ENCODE results near the gene CDKN1C.

The CDKN1C gene

GRCh38 chr11:2887515-2888195 lies 2.1 kb upstream of the CDKN1C start:
- no peak for DNase-seq

GRCh38 chr11:2886936-2887335 lies 1.4 kb upstream of the CDKN1C start:
- no peak for DNase-seq

GRCh38 chr11:2886191-2886894 lies 768 bp upstream of the CDKN1C start:
- peak; percentile 43 for DNase-seq

DNA sequence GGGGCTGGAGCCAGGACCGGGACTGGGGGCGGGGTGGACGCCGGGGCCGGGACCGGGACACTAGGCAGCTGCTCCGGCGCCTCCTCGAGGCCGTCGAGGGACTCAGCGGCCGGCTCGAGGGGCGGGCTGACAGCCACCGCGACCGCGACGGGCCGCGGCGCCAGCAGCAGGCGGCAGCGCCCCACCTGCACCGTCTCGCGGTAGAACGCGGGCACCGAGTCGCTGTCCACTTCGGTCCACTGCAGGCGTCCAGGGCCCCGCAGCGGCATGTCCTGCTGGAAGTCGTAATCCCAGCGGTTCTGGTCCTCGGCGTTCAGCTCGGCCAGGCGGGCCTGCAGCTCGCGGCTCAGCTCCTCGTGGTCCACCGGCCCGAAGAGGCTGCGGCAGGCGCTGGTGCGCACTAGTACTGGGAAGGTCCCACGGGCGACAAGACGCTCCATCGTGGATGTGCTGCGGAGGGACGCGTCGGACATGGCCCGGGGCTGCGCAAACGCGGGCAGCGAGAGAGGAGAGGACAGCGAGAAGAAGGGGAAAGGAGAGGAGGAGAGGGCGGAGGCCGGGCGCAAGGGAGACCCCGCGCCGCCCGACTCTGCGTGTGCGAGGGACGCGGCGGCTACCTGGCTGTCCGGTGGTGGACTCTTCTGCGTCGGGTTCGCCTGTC lies 428 bp downstream of the CDKN1C start:
- DNase-seq = peak; percentile 34

DNA sequence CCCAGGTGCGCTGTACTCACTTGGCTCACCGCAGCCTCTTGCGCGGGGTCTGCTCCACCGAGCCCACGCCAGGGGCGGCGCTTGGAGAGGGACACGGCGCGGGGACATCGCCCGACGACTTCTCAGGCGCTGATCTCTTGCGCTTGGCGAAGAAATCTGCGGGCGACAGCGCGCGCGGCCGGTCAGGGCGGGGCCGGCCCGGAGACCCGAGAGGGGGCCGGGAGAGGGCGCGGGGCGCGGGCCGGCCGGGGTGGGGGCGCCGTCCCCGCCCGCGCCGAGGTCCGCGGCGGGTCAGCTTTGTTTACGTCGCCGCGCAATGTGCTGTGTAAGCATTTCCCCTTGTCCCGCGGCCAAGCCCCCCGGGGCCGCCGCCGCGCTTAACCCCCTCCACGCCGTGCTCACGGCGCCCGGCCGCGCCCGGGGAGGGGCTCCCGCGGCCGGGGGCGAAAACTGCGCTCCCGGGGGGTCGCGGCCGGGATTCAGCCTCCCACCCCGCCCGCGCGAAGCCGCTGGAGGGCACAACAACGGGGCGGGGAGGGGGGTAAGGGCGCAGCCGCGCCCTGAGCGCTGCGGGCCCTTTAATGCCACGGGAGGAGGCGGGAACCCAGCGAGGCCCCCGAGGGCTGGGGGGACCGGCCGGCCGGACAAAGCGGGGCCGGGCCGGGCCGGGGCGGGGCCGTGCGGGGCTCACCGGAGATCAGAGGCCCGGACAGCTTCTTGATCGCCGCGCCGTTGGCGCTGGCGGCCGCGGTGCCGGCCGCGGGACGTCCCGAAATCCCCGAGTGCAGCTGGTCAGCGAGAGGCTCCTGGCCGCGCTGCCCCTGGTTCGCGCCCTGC lies 1.4 kb downstream of the CDKN1C start:
- DNase-seq = no peak

GRCh38 chr11:2883640-2883978 lies 2.0 kb downstream of the CDKN1C start:
- DNase-seq = no peak

- no peak for DNase-seq
These were observed 3.0 kb downstream of the CDKN1C start for GRCh38 chr11:2882396-2883110.

DNA sequence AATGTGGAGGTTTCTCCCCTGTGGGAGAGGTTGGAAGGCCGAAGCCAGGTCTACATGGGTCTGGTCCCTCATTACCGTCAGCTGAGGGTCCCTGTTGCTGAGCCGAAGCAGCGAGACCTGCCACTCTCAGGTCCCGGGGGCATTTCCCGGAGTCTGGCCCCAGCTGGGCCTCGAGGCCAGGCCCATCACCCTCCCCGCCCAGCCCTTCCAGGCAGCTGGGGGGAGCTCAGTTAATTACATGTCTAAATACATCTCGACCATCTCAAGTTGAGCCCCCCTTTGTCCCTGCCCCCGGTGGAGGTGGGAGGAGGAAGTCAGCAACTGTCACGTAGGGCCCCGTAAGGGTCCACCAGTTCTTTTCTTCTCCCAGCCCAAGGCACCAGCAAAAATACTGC lies 3.6 kb downstream of the CDKN1C start:
- DNase-seq = no peak

DNA sequence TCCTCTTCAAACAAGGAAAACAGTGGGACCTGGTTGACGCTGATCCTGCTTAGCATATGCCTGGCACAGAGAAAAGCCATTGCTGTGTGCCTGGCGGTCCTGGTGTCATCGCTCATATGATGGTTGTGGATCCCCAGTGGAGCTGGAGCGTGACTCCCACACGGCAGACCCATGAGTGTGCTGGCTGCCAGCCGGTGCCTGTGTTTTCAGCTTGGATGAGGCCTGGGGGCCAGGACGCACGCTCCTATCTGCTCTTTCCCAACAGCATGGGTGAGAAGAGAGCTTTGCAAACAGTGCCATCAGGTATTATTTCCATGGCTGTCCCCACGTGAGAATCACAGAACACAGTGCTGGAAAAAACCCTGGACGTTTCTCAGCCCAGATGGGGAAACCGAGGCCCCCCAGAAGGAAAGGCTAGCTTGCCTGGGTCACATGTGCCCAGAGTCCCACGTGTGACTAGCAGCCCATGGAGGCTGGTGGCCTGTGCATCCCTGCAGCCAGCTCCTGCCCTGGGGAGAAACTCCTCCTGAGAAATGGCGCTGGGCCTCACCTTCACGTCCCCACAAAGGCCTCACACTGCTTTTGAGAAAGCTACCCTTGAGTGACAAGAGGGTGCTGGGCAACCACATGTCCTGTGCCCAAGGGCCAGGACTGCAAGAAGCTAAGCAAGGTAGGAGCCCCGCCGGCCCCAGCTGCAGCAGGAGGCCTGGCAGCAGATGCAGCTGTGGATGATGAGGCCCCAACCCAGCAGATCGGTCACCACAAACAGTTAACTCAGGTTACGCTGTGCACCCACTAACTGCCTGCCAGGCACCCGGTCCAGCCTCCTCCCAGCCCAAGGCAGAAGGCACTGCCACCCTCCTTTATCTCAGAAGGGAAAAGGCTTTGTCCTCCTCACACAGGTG lies 4.2 kb downstream of the CDKN1C start:
- no peak for DNase-seq

DNA sequence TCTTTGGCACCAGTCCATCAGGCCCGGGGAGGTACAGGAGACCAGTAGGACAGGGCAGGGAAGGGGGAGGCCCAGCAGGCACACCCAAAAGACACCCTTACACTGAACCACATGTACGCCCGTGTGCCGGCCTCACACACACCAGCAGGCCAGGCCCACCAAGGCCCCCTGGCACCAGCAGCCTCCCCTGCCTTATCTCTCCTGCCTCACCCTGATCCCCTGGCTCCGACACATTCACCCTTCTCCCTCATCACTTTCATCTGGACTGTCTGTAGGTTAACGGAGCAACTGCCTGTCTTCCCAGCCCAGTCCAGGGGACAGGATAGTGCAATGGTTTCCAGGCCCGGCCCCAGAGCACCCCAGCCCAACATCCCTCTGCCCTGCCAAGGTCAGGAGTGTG lies 4.9 kb downstream of the CDKN1C start:
- DNase-seq = no peak

GRCh38 chr11:2878782-2879181 lies 6.8 kb downstream of the CDKN1C start:
- no peak for DNase-seq

- no peak for DNase-seq
These were observed 8.1 kb downstream of the CDKN1C start for GRCh38 chr11:2877474-2877873.

DNA sequence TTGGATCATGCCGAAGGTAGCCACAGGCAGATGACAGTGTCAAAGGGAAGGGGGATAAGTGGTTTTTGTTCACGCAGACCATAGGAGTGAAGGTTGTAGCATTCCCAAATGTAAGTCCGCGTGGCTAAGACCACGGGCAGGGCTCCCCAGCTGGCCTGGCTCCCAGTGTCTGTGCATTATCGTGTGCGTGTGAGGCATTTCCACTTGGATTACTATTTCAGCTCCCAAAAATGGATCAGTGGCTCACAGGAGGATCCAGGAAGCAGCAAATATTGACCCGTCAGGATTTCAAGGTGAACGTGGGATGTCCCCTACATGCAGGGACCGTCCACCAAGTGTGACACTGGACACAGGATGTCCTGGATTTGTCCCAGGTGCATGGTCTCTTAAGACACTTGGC lies 10.6 kb downstream of the CDKN1C start:
- no peak for DNase-seq

DNA sequence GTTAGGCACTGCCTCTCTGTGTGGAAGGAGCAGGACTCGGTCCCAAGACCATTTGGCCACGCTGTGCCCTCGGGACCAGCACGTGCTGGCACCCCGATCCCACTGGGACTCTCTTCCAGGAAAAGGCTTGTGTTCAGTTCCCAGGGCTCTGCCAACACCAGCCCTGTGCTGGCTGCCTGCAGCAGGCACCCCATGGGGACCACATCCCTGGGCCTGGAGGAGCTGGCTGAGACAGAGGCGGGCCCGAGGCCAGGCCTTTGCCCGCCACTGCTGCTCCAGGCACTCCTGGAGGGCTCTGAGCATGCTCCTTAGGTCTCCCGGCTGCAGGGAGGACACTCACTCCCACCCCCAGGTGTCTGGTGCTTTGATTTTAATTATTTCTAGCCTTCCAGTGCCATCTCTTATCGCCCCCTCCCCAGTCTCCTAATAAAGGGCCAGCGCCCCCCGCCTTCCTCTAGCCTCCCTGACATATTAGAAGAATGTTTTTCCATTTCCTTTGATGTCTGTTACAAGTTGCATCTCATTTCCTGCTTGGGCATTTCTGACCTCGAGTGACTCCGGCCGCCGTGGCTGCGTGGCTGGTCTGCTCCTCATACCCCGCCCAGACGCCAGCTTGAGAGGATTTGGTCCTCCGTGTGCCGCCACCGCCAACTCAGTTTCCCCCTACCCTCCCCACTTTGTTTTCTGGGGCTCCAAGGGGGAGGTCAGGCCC lies 14.4 kb downstream of the CDKN1C start:
- DNase-seq = no peak

GRCh38 chr11:2870460-2870859 lies 15.1 kb downstream of the CDKN1C start:
- DNase-seq = no peak

DNA sequence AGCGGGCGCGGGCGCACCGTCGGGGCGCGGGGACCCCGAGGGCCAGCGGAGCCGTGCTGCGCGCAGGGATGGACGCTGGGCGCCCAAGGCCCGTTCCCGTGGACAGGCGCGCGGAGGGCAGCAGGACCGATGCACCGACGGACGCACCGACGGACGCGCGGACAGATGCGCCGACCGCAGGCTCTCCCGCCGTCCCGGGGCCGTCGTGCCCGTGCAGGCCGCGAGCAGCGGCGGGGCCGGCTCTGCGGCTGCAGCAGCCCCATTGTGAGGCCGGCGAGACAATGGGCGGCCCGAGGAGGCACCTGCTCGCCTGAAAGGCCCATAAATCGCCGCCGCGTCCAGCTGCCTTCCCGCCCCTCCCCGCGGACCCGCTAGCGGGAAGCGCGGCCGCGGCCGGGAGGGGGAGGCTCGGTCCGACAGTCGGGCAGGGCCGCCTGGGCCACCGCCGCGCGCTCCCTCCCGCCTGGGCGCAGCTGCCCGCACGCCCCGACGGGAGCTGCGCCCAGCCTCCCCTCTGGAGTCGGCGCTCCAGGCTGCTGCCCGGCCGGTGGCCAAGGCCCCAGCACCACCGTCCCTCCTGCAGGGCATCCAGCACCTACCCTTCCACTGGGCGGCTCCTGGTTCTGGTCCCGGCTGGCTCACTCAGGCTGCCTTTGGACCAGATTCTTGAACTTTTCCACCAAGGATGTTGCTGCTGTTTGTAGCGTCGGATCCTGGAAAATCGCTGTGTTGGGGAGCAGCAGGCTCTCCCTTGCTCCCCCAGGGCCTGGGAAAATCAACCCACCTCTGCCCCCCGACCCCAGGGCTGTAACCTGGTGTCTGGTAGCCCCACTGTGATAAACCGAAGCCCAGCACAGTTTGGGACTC lies 15.8 kb downstream of the CDKN1C start:
- no peak for DNase-seq

DNA sequence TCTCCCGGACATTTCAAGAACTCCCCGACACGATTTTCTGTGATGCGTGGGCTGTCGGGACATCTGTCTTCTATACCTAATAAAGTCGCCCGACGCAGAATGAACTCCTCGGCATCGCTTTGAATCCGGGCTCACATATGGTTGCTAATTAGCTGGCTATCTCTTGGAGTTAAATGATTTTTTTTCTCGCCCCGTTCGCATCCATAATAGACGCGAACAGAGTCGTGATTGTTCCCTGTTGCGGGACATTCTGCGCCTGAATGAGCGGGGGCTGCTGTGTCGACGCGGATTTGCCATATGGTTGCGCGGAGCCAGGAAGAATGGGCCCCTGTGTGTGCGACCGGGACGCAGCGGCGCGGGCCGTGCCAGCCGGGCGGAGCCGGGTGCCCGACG lies 16.4 kb downstream of the CDKN1C start:
- DNase-seq = no peak

DNA sequence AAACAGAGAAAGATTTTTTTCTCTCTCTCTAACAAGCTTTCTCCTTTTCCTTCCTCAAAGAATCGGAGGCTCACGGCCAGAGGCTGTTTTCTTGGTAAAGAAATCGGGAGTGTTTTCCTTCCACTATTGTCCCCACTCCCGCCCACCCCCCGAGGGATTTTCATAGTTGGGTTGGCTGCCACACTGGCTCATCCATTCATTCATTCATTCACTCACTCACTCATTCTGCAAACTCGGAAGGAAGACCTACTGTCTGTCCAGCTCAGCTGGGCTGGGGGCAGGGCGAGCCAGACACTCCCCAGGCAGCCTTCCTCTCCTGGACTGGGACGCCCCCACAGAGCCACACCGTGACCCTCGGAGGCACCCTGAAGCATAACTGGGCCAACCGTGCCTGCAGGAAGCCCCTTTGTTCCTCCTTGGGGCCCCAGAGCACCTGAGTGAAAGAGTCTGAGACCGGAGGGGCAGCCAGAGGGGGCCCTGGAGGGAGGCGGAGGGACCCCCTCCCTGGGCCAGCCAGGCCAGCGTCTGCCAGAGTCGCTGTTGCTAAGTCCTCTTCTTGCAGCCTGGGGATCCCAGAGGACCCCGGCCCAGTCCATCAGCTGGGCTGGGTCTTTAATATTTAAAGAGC lies 17.0 kb downstream of the CDKN1C start:
- no peak for DNase-seq

GRCh38 chr11:2867722-2868505 lies 17.7 kb downstream of the CDKN1C start:
- DNase-seq = no peak
